NCI-H2196 treated with DMSO at 0.1 percent for 48 hours (cell line): ENCODE data around the gene CACNA1I.

Experiments used
- DNase-seq: peaks from one replicate; lab custom pipeline; 2025; ENCODE audit not compliant: unreplicated experiment; lab: John Stamatoyannopoulos, UW

CACNA1I gene

DNA sequence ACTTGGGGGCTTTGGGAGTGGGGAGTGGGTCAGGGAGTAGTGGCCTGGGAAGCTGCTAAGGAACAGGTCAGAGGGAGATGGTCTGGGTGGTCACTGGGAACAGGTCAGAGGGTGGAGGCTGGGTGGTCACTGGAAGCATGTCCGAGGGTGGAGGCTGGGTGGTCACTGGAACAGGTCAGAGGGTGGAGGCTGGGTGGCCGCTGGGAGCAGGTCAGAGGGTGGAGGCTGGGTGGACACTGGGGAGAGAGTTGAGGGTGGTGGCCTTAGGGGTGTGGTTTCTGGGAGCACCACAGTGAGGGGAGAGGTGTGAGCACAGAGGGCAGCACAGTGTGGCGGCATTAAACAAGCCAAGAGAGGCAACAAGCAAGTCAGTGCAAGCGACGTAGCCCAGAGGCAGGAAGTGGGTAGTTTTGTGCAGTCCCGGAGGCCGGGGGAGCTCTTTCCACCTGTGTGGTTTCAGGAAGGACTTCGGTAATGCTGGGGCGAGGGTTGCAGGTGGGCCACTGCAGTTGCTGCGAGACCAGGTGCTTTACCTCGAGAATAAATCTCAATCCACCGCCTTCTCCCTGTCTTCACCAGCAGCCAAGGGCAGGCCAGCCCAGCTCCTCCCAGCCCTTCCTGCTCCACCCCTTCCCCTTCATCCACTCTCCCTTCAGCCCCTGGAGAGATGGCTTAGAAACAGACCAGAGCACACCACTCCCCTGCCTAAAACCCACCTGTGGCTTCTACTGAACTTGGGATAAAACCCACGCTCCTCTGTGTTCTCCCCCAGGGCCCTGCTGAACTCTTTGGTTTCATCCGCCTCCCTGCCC is 3.2 kb upstream of the CACNA1I start:
- no peak for DNase-seq

DNA sequence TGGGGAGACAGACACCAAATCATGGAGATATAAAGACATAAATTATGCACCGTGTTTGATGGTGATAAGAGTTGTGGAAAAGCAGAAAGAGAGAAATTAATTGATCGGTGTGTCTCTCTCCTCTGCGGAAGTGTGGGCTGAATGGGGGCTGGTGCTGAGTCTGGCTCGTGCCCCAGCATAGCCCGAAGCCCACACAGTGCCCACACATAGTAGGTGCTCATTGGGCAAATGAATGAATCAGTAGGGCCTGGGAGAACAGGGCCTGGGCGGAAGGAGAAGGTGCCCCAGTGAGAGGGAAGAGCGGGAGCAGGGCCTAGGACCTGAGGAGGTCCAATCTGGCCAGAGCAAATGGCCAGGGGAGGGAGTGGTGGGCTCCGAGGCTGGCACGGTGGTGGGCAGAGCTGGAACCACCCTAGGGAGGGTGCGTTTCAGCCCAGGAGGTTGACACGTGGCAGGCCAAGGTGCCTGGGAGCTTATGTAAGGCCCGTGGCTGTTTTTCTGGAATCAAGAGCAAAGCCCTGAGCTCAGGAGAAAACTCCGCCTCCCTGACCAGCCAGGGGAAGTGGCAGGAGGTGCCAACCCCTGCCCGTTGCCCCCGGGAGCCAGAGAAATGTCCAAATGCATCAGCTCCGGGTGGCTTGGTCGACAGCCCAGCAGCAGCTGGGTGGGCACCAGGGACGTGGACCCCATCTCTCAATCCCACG is 2.1 kb upstream of the CACNA1I start:
- no peak for DNase-seq

- no peak for DNase-seq
Observed at GRCh38 chr22:39569066-39569465, 1.5 kb upstream of the CACNA1I start.

- DNase-seq: no peak
Observed at GRCh38 chr22:39570226-39570625, 327 bp upstream of the CACNA1I start.

DNA sequence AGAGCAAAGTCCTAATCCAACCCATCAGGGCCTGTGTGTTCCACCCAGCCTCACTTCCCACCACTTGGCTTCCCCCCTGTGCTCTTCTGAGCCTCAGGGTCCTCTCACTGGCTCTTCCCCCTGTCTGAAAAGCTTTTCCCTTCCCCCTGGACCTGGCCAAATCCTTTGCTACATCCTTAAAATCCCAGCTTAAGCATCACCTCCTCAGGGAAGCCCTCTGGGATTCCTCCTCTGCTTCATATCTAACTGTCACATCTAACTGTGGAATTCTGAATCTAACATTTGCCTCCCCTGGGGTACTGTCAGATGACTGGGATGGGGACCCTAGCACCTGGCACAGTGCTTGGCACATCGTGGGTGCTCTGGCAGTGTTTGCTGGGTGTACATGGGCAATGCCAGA is 985 bp downstream of the CACNA1I start:
- no peak for DNase-seq

GRCh38 chr22:39574779-39575551 is 4.4 kb downstream of the CACNA1I start:
- DNase-seq: no peak

DNA sequence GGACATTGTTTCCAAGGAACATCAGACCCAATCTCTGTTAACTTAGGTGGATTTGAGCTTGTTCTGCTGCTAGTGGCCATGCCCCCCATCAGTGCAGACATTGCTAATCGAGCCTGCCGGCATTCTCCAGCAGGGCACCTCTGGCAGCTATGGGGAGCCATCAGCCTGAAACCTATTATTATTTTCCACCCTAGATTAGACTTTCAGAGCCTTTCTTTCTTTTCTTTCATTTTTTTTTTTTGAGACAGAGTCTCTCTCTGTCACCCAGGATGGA is 4.9 kb downstream of the CACNA1I start:
- DNase-seq: no peak

GRCh38 chr22:39576027-39576426 is 5.5 kb downstream of the CACNA1I start:
- no peak for DNase-seq

DNA sequence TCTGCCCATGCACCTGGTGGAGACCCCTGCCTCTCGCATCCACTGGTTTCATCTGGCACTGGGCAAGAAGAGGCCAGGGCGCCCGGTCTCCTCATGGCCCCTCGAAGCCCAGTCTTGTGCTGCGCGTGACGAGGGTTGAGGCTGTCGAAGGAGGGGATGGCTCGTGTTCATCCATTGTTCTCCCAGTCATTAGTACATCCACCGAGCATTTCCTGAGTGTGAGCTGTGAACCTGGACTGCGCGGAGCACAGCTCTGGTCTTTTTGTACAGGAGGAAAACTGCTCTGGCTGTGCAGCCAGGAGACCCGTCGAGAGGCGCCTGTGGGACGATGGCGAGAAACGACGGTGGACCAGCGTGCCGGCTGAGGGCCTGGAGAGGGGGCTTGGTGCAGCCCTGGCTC is 6.8 kb downstream of the CACNA1I start:
- DNase-seq: no peak

DNA sequence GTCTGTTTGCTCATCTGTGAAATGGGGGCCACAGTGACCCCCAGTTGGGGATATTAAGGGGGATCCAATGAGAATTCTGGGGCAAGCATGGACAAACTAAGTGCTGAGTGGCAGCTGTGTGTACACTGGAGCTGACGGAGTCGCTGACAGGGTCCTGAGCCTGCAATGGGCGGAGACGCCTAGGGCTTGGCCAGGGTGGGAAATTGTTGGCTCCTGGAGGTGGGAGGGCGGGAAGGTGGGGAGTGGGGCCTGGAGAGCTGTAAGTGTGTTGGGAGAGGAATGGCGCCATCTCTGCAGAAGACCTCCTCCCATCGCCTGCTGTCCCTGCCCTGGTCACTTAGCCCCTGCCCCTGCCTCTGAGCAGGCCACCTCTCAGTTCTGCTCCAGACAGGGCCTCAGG is 7.3 kb downstream of the CACNA1I start:
- DNase-seq: no peak

DNA sequence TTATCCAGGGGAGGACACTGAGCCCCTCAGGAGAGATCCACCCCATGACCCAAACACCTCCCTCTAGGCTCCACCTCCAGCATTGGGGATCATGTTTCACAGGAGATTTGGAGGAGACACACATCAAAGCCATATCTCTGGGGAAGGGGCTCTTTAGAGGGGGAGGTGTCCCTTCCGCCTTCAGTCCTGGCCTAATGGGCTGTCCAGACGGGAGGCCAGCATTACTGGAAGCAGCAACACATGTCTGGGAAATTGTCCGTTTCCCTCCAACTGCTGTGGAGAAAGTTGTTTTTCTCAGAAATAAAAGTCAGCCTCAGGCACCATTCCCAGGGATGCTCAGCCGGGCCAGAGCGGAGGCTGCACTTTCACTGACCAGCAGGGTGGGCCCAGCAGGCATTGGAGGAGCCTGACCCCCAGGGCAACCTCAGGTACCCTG is 9.5 kb downstream of the CACNA1I start:
- no peak for DNase-seq

GRCh38 chr22:39580795-39581194 is 10.2 kb downstream of the CACNA1I start:
- DNase-seq: no peak

DNA sequence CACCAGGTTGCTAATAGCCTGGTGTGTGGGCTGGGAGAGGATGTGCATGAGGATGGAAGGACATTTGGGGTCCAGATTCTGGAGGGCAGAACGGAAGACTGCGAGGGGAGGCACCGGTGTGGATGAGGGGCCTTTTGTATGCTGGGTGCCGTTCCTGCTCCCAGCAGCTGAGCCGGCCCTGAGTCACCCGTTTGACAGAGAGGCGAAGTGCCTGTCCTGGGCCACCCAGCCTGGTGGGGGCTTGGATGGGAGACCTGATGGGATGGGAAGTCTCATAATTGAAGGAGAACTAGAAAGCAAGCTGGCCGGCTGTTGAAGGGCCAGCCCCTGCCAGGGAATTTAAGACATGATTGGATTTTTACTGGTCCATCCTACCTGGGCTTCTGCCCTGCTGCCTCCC is 10.8 kb downstream of the CACNA1I start:
- no peak for DNase-seq

DNA sequence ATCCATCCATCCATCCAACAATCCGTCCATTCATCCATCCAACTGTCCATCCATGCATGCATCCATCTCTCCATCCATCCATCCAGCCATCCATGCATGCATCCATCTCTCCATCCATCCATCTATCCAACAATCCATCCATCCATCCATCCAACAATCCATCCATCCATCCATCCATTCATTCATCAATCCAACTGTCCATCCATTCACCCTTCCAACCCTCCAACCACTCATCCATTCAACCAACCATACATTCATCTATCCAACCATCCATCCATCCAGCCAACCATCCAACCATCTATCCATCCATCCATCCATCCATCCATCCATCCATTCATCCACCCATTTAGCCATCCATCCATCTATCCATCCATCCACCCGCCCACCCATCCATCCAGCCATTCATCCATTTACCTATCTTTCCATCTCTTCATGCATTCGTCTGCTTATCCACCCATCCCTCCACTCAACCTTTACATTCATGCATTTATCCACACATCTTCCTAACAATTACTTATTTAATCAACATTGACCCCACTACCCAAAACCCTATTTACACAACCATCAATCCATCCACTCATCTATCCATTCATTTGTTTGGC is 12.6 kb downstream of the CACNA1I start:
- no peak for DNase-seq

DNA sequence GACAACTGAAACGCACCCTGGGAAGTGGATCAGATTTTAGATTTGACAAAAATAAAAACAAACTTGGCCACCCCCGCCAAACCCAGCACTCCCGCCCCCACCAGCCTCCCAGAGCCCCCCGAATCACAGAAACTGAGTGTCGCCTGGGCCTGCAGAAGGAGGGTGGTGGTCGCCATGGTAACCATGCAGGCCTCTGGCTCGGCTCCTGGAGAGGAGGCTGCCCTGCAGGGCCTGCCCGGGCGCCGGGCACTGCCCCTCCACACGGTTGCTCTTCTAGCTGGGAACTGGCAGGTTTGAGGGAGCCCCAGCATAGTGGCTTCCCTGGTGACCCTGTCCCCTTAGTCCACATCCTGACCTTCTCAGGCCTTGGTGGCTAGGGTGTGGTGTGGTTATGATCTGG is 19.3 kb downstream of the CACNA1I start:
- no peak for DNase-seq

GRCh38 chr22:39592081-39593065 is 21.8 kb downstream of the CACNA1I start:
- no peak for DNase-seq

- DNase-seq: no peak
Observed at GRCh38 chr22:39593066-39593930, 22.7 kb downstream of the CACNA1I start.

GRCh38 chr22:39593931-39594285 is 23.4 kb downstream of the CACNA1I start:
- no peak for DNase-seq

DNA sequence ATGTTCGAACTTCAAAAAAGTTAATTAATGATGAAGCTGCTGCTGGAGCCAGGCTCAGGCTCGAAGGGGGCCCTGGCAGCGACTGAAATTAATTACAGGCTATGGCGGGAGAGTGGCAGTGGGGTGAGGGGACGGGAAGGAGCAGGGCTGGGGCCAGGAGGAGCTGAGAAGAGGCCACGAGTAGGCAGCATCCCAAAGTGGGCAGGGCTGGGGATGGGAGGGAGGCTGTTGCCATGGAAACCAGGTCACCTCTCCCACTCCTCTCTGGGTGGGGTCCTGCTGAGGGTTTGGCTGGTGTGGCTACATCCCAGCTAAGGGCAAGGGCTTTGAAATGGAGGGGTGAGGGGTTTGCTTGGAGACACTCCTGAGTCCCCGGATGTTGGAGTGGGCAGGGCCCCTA is 23.9 kb downstream of the CACNA1I start:
- no peak for DNase-seq
